ENCODE measurements around the gene DCAF12.
A peak's percentile ranks its signal among the peaks of the same experiment; 100 is the strongest.
"Not testable (repeated sequence)": the region's sequence is repeated elsewhere in the genome, so short reads cannot be mapped to it uniquely, and the experiment has no call there.

DCAF12 gene

GRCh38 chr9:34047864-34048726, 78.4 kb downstream of the DCAF12 start:
- no peaks in the 10 kb centered on the region for H3K9me3 ChIP-seq (ENCODE audit: severe bottlenecking)
- peak; percentile 66 for DNase-seq (ENCODE audit: low spot score)
- H3K27me3 ChIP-seq (ENCODE audit: insufficient read depth, poor library complexity, severe bottlenecking): no peaks in the 10 kb centered on the region
- peaks cover 12% of the 10 kb centered on the region for H3K4me1 ChIP-seq (ENCODE audit: insufficient read depth, poor library complexity, severe bottlenecking)
- H3K36me3 ChIP-seq (ENCODE audit: low read depth): peaks cover 13% of the 10 kb centered on the region
- peak overlapping the region; percentile 62 for H3K4me3 ChIP-seq (ENCODE audit: severe bottlenecking)
- no peak for TF ChIP-seq CTCF (IDR thresholded peaks at IDR 0.05; ENCODE audit: poor library complexity, severe bottlenecking)
- H3K27ac ChIP-seq (ENCODE audit: poor library complexity, severe bottlenecking): peak overlapping the region; percentile 75
- peak; percentile 45 for ATAC-seq (ENCODE audit: low read depth)

GRCh38 chr9:34046784-34047379, 79.6 kb downstream of the DCAF12 start:
- peaks cover 12% of the 10 kb centered on the region for H3K4me1 ChIP-seq (ENCODE audit: insufficient read depth, poor library complexity, severe bottlenecking)
- no peaks in the 10 kb centered on the region for H3K27me3 ChIP-seq (ENCODE audit: insufficient read depth, poor library complexity, severe bottlenecking)
- DNase-seq (ENCODE audit: low spot score): no peak
- peak overlapping the region; percentile 62 for H3K4me3 ChIP-seq (ENCODE audit: severe bottlenecking)
- no peak for ATAC-seq (ENCODE audit: low read depth)
- TF ChIP-seq CTCF (IDR thresholded peaks at IDR 0.05; ENCODE audit: poor library complexity, severe bottlenecking): no peak
- peaks cover 22% of the 10 kb centered on the region for H3K36me3 ChIP-seq (ENCODE audit: low read depth)
- H3K9me3 ChIP-seq (ENCODE audit: severe bottlenecking): no peaks in the 10 kb centered on the region
- peak overlapping the region; percentile 75 for H3K27ac ChIP-seq (ENCODE audit: poor library complexity, severe bottlenecking)

GRCh38 chr9:34045903-34046302, 80.6 kb downstream of the DCAF12 start:
- no peak for TF ChIP-seq CTCF (IDR thresholded peaks at IDR 0.05; ENCODE audit: poor library complexity, severe bottlenecking)
- Histone ChIP-seq H3K27ac (ENCODE audit: poor library complexity, severe bottlenecking) (no peak overlapping the region), H3K4me1 (ENCODE audit: insufficient read depth, poor library complexity, severe bottlenecking) (peaks cover 12% of the 10 kb centered on the region), H3K4me3 (ENCODE audit: severe bottlenecking) (no peak overlapping the region), H3K9me3 (ENCODE audit: severe bottlenecking) (no peaks in the 10 kb centered on the region), H3K27me3 (ENCODE audit: insufficient read depth, poor library complexity, severe bottlenecking) (no peaks in the 10 kb centered on the region), H3K36me3 (ENCODE audit: low read depth) (peaks cover 24% of the 10 kb centered on the region)
- no peak for DNase-seq (ENCODE audit: low spot score)
- no peak for ATAC-seq (ENCODE audit: low read depth)

- not testable (repeated sequence) for H3K27me3 ChIP-seq (ENCODE audit: insufficient read depth, poor library complexity, severe bottlenecking); DNase-seq (ENCODE audit: low spot score); ATAC-seq (ENCODE audit: low read depth); H3K9me3 ChIP-seq (ENCODE audit: severe bottlenecking); H3K4me3 ChIP-seq (ENCODE audit: severe bottlenecking); H3K4me1 ChIP-seq (ENCODE audit: insufficient read depth, poor library complexity, severe bottlenecking); H3K27ac ChIP-seq (ENCODE audit: poor library complexity, severe bottlenecking)
- H3K36me3 ChIP-seq (ENCODE audit: low read depth): peaks cover 36% of the 10 kb centered on the region
These were observed 84.4 kb downstream of the DCAF12 start for GRCh38 chr9:34042074-34042473.

GRCh38 chr9:34038851-34039250, 87.6 kb downstream of the DCAF12 start:
- not testable (repeated sequence) for ATAC-seq (ENCODE audit: low read depth); H3K27me3 ChIP-seq (ENCODE audit: insufficient read depth, poor library complexity, severe bottlenecking); H3K4me3 ChIP-seq (ENCODE audit: severe bottlenecking); H3K27ac ChIP-seq (ENCODE audit: poor library complexity, severe bottlenecking); H3K9me3 ChIP-seq (ENCODE audit: severe bottlenecking); H3K4me1 ChIP-seq (ENCODE audit: insufficient read depth, poor library complexity, severe bottlenecking); DNase-seq (ENCODE audit: low spot score)
- H3K36me3 ChIP-seq (ENCODE audit: low read depth): peaks cover 42% of the 10 kb centered on the region

Data from RWPE2 (cell line).